GM13977 (cell line): ENCODE data around the gene SLAMF8.

Experiments
- DNase-seq: peaks from one replicate; pipeline ENCODE4 v3.0.0; 2012; ENCODE audit warnings: low spot score
- in situ Hi-C: fragments of 300-500 bp; cut with MboI; formaldehyde crosslinking; loops from one replicate; pipeline ENCODE4 v1.12.0; 2022; ENCODE audit warnings: low sequenced_read_pairs, low pct_unique_long_range_greater_than_20kb, mixed read lengths, inconsistent platforms; ENCODE audit not compliant: unreplicated experiment
- TF ChIP-seq, protein P1 (sequence below): IDR thresholded peaks from 2 replicates; pipeline ENCODE4 v1.5.1; 2012; ENCODE audit warnings: mild to moderate bottlenecking, control low read depth; ENCODE audit not compliant: insufficient read depth; ENCODE audit errors: extremely low read depth, missing control alignments

The SLAMF8 gene

DNA sequence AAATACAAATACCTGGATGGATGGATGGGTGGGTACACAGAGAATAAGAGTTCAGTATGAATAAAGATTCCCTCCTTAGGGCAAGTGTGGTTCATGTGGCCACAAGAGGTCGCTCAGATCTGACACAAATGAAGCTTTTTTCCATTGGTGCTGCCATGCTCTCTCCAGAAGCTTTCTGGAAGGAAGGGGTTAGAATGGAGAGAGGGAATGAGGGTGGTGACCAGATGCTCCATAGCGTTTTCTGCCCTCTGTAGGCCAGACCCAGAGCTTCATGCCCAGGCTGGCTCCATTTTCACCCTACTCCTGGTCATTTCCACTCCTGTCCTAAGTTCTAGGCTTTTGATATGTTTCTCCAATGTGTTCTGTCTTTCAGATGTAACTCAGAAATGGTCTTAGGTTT, 27.8 kb upstream of the SLAMF8 start:
- TF ChIP-seq, protein P1, sequence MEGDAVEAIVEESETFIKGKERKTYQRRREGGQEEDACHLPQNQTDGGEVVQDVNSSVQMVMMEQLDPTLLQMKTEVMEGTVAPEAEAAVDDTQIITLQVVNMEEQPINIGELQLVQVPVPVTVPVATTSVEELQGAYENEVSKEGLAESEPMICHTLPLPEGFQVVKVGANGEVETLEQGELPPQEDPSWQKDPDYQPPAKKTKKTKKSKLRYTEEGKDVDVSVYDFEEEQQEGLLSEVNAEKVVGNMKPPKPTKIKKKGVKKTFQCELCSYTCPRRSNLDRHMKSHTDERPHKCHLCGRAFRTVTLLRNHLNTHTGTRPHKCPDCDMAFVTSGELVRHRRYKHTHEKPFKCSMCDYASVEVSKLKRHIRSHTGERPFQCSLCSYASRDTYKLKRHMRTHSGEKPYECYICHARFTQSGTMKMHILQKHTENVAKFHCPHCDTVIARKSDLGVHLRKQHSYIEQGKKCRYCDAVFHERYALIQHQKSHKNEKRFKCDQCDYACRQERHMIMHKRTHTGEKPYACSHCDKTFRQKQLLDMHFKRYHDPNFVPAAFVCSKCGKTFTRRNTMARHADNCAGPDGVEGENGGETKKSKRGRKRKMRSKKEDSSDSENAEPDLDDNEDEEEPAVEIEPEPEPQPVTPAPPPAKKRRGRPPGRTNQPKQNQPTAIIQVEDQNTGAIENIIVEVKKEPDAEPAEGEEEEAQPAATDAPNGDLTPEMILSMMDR: peak; percentile 75
- in situ Hi-C loops: loop anchor here (25.0 kb wide), 1 partner anchor 213 kb away; no protein-coding TSS in a partner anchor
- peak; percentile 67 for DNase-seq

DNA sequence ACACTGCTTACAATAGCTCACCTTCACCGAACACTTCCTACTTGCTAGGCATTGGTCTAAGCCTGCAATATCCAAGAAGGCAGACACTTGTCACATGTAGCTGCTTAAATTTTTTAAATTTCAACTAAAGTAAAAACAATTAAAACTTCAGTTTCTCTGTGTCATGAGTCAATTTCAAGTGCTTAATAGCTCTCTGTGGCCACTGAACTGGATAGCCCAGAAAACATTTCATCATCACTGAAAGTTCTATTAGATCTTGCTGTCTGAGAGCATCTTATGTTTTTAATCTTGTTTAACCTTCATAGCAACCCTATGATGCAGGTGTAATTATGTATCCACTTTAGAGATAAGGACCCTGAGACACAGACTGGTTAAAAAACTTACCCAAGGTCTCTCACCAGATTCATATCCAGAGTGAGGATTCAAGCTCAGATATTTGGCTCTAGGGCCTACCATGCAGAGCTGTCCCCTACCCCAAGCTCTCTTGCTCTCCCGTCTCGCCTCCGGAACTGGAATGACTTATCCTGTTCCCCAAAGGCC, 27.2 kb upstream of the SLAMF8 start:
- TF ChIP-seq, protein P1: no peak
- DNase-seq: no peak
- in situ Hi-C loops: loop anchor here (25.0 kb wide), 1 partner anchor 213 kb away; no protein-coding TSS in a partner anchor

DNA sequence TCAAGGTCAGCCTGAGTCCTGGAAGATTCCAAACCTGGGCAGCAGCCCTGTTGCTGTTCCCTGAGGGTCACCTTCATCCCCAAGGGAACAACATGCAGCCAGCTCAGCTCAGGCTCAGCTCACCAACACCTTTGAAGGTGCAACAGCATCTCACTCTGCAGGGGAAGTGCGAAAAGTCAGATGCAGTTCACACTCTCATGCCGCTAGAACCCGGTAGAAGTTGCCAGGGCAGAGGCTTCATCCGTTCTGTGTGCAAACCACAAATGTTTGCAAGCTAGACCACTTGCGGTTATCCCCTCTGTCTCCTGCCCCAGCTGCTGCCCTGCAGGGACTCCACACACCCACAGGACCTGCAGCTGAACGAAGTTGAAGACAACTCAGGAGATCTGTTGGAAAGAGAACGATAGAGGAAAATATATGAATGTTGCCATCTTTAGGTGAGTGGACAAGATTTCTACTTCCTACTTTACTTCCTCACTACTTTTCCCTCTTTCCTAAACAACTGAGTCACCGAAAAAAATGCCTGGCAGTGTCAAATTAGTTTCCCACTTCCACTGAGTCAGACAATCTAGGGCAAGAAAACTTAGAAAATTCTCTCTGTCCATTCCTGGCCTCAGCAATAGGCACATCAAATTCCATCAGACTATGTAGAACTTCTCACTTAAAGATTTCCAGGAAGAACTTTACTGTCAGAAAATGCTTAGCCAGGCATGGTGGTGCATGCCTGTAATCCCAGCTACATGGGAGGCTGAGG, 26.3 kb upstream of the SLAMF8 start:
- in situ Hi-C loops: no loop called here

DNA sequence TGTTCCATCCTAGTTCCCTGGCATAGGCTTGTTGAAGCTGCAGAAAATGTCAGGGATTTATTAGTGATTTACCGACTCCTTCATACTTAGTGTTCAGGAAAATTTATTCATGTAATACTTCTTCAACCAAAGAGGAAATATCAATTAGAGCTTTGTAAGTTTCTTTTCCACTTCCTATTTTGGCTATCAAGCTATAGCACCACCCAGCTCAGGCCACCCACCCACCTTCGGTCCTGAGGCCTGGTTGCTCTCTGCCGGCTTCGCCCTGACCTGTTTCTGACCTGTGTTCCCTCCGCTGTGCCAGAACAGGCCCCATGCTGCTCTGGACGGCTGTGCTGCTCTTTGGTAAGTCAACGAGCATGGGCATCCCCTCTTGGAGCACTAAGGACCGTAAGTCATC, 24.6 kb upstream of the SLAMF8 start, which contains the start of gene FCRL6:
Gene FCRL6 (plus strand): TSS at position 250 of the 400 bp plus-strand sequence. CDS start 65 bp downstream, at position 315.
- TF ChIP-seq, protein P1: no peak
- in situ Hi-C loops: no loop called here
- DNase-seq: no peak

More for the DNA sequence above, 26.3 kb upstream of the SLAMF8 start:
- TF ChIP-seq, protein P1: no peak
- DNase-seq: peak; percentile 18

DNA sequence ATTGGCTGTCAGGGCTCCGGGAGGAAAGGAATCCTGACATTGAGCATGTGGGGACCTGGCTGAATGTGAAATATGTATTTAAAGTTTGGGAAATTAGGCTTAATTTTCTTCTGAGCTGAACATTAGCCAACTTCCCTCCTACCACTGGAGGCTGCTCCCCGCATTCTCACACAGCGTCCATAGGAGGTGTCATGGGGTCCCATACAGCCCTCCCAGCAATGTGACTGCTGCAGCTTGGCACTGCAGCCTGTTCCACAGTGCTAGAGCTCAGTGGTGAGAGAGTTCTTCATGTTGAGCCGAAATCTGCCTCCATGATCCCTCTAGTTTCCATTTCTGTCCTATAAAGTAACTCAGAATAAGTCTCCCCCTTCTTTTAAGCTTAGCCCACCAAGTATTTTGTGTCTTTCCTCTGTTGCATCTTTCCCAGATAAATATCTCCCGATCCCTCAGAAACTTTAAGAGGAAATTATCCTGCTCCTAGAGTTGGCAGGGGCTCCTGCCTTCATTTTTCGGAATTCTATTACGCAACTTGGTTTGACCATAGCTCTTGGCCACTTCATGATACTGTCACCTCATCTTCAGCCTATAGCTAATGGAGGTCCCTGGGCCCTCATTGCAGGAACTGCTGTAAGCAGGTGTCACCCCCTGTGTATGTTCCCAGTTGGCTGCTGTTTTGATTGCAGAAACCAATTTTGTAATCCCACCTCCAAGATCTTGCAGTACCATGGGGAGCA, 22.6 kb upstream of the SLAMF8 start:
- DNase-seq: no peak
- TF ChIP-seq, protein P1: no peak
- in situ Hi-C loops: no loop called here

DNA sequence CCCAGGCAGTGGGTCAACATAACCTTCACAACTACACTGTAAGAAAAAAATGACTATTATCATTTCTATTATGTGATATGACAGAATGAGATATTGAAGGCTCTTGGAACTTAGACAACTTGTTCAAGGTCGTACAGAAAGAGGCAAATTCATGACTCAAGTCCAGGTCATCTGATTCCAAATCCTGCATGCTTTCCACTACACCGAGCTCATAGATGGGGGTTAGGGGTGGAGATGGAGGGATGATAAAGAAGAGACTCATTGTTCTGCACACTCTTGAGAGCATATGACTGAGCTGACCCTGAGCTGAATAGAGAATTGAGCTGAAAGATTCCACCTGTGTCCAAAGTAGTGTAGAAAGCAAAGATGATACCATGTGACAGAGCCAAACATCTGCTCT, 21.7 kb upstream of the SLAMF8 start:
- TF ChIP-seq, protein P1: no peak
- in situ Hi-C loops: no loop called here
- DNase-seq: no peak
